IPS DF 19.7 (cell line): ENCODE measurements around the gene GAD2.

Experiments used
- DNase-seq: peaks from one replicate; pipeline ENCODE4 v3.0.0-alpha.2; 2013; ENCODE audit warnings: low read depth, low spot score

Gene GAD2

DNA sequence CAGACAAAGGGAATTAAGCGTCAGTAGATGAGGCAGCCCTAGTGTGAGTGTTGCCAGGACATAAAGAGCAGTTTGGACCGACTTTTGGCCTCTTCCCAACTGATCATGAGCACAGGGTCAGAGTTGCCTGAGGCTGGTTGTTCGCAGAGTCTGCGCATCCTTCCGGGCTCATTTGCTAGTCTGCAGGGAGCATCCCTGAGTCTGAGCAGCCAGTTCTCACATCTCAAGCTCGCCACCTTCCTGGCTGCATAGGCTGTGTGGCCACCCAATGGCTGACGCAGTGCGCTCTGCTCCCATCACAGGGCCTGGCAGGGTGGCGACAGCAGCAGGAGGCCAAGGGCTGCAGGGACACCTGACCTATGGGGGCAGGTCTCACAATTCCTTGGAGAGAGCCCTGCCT, 5.0 kb downstream of the GAD2 start:
- DNase-seq = no peak

DNA sequence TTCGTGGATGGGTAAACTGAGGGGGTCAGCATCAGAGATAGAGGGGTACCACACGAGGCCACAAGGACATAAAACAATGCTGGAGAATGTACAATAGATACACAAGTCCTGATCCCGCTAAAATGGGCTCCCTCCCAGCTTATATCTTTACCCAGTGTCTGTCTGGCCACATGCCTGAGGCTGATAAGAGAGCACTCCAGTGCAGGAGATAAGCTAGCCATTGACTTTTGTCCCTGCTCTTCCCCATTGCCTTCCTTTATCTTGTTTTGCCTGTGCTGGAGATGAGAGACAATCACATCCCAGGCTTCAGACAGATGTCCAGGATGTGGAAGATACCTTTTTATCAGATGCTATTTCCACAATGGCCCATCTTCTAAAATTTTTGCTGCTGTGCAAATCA, 6.0 kb downstream of the GAD2 start:
- no peak for DNase-seq

DNA sequence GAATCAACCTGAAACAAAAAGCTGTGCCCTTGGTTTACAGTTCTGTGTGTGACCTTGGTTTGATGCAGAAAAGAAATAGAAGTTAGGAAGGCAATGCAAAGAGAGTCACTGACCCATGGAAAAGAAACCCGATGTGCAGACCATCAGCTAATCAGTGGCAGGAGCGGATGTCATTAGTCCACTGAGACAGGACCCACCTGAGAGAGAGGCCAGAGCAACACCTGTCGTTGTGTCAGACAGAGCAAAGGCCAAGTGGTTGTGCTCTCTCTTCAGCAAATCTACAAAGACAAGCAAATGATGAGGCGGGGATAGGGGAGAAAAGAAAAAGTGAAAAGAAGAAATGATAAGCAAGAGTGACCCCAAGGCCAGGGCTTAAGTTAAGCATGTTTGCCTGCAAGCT, 8.7 kb downstream of the GAD2 start:
- no peak for DNase-seq

DNA sequence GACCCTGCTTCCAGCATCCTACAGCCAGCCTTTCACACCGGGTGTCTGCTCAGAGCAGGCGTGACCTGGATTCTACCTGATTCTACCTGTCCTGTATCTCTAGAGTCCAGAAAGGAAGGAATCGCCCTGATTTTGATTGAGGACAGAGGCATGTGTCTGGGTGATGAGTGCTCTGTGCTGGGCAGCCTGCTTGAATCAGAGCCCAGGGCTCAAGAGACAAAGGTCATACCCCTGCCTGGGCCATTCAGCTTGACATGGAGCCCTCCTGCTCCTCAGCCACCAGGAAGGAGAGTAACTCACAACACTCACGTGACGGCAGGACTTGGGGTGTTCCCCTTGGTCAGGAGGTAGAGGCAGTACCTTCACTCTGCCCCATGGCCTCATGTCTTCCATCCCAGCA, 11.2 kb downstream of the GAD2 start:
- DNase-seq = no peak

DNA sequence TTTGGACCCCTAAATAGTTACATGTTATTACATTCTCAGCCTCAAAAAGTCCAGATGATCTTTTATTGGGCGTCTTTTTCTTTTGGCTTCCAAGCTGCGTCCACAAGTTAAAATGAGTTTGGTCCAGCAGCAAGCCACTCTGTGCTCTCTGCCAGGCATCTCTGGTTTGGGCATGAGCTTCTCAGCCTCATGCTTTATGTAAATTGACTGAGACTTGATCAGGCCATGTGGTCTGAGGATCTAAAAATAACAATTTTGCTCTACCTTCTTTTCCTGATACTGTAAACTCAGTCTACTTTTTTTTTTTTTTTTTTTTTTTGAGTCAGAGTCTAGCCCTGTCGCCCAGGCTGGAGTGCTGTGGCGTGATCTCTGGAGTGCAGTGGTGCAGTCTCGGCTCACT, 15.6 kb downstream of the GAD2 start:
- DNase-seq = no peak

DNA sequence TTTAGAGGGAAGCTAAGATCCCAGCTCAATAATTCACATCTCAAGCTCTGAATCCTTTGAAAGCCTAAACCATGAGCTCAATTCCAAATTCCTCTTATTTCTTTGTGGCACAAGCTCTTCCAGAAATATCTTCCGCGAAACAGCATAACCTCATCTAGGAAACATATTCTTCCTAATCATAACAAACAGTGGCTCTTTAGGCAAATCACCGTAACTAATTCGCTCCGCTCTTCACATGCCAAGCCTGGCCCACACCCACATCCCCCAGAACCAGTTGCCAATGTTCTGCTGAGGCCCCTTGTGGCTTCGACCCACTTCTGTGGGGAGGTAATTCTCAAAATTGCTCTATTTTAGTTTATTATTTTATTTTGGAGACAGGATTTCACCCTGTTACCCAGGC, 19.2 kb downstream of the GAD2 start:
- DNase-seq = no peak

DNA sequence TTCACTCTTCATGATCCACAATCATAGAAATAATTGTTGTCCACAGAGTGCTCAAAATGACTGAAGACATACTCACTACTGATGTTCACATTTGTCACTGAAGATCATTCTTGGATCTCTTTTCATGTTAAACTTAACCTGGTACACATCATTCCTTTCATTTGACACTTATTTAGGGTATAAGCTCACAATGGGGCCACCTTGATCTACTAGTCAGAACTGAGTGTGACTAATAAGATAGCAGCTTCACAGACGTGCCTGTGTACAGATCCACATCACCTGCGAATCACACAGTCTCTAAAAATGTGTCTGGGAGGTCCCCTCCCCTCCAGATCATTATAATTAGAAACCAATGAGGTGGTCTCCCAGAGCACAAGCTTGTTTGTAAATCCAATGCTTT, 21.8 kb downstream of the GAD2 start:
- DNase-seq = no peak

DNA sequence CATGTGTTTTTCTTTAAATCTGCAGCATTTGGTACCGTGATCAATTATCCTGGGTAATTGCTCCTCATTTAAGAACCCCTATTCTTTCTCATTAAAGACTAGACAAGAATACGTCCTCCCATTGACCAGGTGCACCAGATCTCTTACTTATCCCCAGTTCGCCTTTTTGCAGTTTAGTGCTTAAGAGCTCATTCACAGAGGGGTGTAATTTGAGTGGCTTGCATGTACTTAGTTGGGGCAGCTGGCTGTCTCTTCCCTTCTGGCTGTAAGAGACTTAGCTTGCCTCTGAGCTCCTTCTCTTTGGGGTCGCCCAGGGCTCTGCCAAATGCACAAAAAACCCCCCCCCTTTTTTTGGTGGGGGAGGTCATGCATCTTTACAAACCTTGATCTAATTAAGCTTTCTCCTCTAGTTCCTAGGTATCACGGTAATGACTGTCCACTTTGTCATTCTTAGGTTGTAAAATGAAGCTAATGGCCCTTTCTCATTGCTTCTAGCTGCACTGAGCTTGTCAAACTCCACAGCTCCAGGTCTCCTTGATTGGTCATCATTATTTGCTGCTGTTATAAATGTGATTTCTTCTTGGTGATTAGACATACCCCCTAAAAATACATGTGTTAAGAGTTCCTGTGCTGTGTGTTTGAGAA, 26.3 kb downstream of the GAD2 start:
- no peak for DNase-seq

DNA sequence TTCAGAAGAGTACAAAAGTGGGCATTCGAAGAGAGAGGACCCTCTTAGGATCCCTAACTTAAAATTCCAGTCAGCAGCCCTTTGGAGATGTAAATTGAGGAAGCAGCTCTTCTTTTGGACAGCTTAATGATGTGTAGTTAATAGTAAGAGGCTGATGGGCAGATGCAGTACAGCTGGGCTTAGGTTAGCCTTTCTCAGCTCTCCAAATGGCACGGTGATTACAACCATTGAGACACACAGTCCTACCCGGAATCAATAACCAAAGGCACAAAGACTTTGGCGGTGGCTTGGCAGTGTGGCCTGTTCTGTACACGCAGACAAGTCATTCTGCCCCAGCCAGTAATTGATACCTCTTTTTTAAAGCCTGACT, 26.8 kb downstream of the GAD2 start:
- DNase-seq = no peak

DNA sequence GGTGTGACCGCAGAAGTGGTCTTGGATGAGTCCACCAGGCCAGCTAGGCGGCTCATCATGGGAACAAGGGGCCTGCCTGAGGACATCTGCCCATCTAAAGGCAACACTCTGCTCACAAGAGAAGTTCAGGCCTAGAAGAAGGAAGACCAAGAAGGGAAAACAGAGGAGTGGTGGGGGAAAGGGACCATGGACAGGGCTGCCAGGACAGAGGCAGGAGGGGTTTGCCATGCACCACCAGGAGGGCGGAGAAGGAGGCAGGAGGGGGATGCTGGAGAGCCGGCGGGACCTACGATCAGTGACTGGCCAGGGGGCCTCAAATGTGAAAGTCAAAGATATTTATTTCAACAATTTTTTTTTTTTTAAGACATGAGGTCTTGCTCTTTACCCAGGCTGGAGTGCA, 33.1 kb downstream of the GAD2 start:
- DNase-seq = no peak

DNA sequence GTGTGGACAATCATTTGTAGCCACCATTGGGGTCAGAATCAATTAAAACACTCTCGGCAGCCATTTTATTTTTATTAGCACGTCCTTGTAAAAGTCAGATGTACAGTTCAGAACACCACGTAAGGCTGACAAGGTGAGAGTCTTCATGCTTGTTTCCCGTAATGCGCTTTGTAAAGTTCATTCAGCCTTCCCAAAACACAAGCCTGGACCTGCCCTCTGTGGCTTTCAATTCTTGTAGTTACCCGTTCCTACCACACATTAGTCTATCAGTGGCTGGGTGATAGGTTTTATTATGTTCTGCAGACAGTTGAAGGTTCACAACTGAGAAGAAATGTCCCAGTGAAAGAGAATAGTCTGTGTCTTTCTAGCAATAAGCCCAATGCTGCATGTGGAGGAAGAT, 35.4 kb downstream of the GAD2 start:
- no peak for DNase-seq

DNA sequence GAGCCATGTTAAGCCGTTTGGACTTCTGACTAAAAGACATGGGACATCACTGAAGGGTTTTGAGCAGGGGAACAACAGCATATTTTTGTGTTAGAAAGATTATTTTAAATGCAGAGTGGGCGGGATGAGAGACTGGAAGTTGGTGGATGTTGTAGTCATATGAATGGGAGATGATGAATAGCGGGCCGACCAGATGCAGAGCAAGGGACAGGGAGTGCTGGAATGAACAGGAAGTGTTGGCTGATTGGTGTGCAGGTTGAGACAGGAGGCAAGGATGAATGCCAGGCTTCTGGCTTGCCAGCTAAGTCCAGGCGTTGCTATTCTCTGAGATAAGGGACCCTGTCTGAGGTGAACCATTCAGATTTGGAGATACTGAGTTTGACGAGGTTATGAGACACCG, 38.0 kb downstream of the GAD2 start:
- no peak for DNase-seq

DNA sequence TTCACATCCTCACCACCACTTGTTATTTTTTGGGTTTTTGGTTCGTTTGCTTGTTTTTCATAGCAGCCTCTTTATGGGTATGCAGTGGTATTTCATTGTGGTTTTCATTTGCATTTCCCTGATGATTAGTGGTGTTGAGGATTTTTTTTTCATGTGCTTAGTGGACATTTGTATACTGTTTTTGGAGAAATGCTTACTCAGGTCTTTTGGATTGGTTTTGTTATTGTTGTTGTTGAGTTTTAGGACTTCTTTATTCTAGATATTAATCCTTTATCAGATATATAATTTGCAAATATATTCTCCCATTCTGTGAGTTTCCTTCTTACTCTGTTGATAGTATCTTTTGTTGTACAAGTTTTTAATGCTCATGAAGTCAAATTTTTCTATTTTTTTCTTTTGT, 42.8 kb downstream of the GAD2 start:
- DNase-seq = no peak

DNA sequence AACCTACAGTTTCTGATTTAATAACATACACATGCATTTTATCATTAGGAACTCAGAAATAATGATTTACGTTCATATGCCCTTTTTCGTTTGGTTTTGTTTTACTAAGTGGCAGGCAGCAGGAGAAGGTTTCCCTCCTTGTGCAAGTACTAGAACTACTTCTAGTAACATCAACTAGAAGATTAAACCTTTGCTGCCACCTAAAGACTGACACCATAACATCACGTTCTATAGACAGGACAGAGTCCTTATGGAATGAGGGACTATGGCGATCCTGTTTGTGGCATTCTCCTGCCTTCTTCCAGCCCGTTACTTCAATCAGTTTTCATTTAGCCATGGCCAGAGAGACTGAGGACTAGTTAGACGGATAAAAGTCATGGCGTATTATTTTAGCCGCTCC, 53.2 kb downstream of the GAD2 start:
- peak; percentile 42 for DNase-seq

DNA sequence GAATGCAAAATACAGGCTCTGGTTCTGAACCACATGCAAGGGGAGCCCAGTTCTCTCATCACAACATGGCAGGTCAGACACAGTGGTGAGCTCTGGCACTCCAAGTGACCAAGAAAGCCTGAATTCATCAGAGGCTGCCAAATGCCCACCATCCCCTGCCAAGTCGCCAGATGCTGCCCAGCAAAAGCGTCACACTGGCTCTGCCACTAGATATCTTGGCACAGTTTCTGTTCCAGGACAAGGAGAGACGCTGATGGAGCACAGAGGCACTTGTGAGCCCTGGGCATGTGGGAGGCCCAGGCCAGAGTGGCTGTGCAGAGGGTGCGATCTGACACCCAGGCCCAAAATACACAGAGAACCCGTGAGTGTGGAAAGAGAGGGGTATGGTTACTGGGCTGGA, 57.8 kb downstream of the GAD2 start:
- DNase-seq = no peak

DNA sequence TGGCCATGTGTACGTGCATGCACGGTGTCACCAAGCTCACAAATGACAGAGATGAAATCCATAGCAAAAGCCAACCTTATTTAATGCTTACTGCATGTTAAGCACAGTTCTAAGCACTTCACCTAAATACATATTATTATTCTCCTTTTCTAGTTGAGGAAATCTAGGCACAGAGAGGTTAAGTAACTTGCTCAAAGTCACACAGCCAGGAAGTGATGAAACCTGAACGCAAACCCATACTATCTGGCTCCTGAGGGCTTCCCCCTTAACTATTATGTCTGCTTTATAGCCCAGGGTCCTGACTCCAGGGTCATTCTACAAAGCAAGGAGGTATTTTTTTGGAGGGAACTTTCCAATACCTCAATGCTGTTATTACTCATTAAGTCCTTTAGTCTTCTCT, 61.7 kb downstream of the GAD2 start:
- DNase-seq = no peak

DNA sequence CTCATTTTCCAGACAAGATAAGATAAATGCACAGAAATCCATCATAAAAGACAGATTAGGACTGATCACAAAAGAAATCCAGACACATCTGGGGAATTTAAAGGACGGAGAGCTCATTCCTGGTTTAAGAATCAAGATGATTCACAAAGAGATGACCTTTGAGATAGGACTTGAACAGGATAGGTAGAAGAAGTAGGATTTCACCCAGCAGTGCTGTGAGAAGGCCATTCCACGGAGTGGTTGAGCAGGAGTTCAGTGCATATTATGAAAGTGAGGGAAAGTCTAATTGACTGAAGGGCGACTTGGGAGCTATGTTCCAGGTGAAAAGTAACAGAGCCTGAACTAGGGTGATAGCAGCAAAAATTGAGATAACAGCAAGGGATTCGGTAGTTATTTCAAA, 73.7 kb downstream of the GAD2 start:
- DNase-seq = no peak

DNA sequence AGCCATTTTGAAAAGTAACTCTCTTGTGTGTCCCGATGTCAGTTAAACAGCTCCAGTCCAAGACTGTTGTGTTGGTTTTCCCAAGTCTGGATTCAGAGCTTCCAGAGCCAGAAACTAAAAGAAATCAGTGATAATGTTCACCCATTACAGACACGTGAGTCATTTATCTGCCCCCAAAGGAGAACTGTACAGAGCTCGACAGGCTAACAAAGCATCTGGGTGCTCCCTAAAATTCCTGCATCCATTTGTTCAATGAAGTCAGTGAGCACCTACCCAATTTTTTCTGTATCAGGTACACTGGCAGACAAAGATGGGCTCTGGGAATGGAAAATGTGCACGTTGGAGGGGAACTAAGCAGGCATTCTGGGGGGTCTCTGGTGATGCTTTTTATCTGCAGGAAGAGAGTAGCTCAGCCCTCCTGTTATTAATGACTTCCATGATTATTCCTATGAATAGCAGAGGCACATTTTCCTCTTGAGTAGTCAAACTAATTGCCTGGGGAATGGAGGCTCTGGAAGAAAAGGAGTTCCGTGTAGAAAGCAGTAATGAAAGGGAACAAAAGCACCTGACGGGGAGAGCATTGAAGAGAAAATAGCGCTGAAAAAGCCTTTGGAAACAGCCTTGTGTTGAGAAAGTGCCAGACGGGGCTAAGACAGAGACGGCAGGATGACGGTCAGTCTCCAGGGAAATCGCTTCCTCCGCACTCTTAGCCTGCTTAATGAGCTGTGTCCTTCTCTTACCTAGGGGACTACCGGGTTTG, 75.3 kb downstream of the GAD2 start:
- DNase-seq = no peak

DNA sequence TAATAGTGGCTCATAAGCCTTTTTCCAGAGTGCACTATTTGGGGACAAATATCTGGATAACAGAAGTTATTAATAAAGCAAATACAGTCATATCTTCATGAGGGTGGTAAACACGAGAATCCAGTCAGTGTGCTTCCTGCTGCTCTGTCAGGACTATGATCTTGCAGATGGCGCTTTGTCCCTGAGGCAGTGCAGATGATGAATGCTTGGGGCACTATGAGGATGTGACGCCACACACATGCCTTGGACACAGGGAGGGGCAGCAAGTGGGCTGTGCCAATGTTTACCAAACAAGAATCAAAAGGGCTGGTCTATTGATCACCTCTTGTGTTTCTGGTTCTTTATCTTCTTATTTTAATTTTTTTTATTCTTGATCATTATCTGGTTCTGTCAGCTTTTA, 79.8 kb downstream of the GAD2 start:
- no peak for DNase-seq

DNA sequence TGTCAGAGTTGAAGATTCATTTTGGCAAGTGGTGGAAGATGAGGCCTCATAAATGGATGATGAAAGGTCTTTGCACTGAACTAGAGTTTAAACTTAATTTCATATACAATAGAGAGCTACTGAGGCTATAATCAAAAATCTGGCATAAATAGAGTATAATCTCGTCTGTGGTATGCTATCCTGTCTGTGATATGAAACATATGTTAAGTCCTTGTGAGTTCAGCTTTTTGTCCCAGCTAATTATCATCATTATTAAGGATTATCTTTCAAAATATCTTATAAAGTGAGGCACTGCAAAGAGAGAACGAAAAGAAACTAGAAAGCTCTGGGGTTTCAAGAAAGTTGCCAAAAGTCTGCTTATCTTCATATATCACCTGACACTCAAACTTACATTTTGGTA, 83.4 kb downstream of the GAD2 start:
- DNase-seq = no peak

DNA sequence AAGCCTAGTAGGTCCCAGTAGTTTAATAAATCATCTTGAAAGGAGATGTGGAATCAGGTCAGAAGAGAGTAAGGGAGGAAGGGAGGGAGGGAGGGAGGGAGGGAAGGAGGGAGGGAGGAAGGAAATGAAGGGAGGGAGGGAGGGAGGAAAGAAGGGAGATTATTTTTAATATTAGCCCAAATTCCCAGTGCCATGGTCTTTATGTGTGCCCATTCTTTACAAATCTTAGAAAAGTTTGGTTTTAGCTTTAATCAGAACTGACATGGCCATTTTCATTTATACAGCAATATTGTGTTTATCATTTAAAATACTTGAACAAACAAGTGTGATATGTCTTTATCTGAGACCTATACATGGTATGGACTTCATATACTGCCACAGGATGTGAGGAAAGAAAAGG, 86.8 kb downstream of the GAD2 start:
- no peak for DNase-seq

DNA sequence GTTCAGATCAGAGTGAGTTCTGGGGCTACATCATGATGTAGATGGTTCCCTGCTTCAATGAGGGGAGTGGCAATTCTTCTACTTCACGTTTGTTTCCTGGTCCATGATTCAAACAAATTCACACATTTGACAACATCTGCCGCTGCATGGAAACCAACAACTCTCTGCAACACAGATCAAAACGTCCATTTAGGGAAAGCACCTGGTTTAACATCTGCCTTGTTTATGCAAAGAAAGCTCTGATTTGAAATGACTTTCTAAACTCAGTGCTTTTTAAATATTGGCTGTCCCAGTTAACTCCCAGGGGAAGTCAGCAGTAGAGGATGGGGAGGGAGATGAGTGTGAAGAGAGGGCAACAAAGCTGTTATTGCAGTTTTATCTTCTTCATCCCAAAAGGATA, 93.8 kb downstream of the GAD2 start:
- DNase-seq = no peak

DNA sequence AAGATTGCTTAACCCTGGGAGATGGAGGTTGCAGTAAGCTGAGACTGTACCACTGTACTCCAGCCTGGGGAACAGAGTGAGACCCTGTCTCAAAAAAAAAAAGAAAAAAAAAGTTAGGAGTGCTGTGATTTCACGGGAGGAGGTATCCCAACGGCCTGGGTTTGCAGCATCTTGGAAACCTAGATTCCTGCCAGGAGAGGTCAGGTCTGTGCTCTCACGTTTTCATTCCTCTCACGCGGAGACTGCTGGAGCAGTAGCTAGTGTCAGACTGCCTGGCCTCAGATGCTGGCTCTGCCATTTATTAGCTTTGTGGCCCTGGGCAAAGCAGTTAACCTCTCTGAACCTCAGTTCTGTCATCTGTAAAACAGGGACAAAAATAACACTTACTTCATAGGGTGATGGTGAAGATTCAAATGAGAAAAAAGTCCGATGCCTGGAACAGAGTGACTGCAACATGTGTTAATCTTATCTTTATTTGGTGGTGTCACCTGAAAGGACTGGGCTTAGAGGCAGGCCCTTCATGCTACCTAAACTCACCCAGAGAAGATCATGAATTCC, 94.9 kb downstream of the GAD2 start:
- peak; percentile 50 for DNase-seq
